Mucosa of descending colon (tissue), 3 donors: ENCODE data around the gene PAIP2B. TPM values are rescaled to one million over a fixed set of nuclear protein-coding genes. Genes with fewer than 3 reads are reported as not detected.

Experiments
- ATAC-seq: fragments of 200-7000 bp; cut with Tn5 transposase; one replicate; pipeline ENCODE4 v1.9.1; 2020; ENCODE audit warnings: mild to moderate bottlenecking, moderate library complexity
- DNase-seq, 3 donors: peaks; one replicate each; pipeline ENCODE4 v3.0.0-alpha.2; 2020
- H3K36me3 ChIP-seq: fragments of 200-600 bp; one replicate; pipeline ENCODE4 v1.8.0; 2021; ENCODE audit warnings: low read depth, mild to moderate bottlenecking
- H3K4me1 ChIP-seq: fragments of 200-600 bp; one replicate; pipeline ENCODE4 v1.8.0; 2021; ENCODE audit warnings: low read depth, mild to moderate bottlenecking
- H3K4me3 ChIP-seq: fragments of 200-600 bp; one replicate; pipeline ENCODE4 v1.8.0; 2021; ENCODE audit warnings: mild to moderate bottlenecking
- H3K9me3 ChIP-seq: fragments of 200-600 bp; one replicate; pipeline ENCODE4 v1.8.0; 2021; ENCODE audit warnings: mild to moderate bottlenecking
- intact Hi-C, 2 donors: fragments of 100-400 bp; cut with DNase I in 1 of 2; cut with micrococcal nuclease in 1 of 2; formaldehyde crosslinking; loops; one replicate each; pipeline versions ENCODE4 v1.11.0 to v1.11.1; 2022; cut with DNase I, micrococcal nuclease
- total RNA-seq, 3 donors: library from RNA; stranded (reverse); fragmentation: NEBNext Ultra II Directional in 2 of 3; extraction: Animal tissue kit (Norgen Biotek cat#: 25700) in 2 of 3; gene quantifications; one replicate each; pipeline versions ENCODE4 v1.2.1 to v1.2.4, GENCODE V29; 2021 to 2023
- TF ChIP-seq, protein P1 (sequence below): fragments of 200-600 bp; IDR thresholded peaks from one replicate; pipeline ENCODE4 v1.8.0; 2022; ENCODE audit warnings: antibody characterized with exemption, mild to moderate bottlenecking
- donor health status: DM: no; HTN: no; CAD: no; lungs with moderate emphysema.
- donor health status: DM: no; HTN: no; CAD: no.
- donor health status: DM: no; HTN: yes; CAD: no.

PAIP2B gene
- total RNA-seq, 3 donors from 2014 or later = 5.6 to 14.6 (median 6.5) TPM

DNA sequence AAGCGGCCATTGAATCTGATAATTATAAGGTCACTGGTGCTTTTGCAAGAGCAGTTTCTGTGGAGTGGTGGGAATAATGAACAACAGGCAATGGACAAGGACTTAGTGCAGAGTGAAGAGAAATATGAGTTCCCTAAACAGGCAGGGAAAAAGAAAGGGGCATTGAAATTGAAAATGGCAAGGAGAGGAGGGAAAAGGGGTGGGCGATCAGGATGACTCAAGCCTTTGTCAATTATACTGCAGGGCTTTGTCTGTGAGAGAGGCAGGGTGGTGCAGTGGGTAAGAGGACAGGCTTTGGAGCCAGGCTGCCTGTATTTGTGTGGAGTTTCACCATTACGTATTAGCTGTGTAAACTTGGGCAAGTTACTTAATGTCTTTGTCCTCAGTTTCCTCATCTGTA is 29.5 kb upstream of the PAIP2B start:
- no peaks in the 10 kb centered on the region for H3K9me3 ChIP-seq
- DNase-seq (no peak), ATAC-seq (no peak)
- H3K4me1 ChIP-seq = no peaks in the 10 kb centered on the region
- H3K36me3 ChIP-seq = no peaks in the 10 kb centered on the region
- intact Hi-C loops = no loop called here
- TF ChIP-seq, protein P1, sequence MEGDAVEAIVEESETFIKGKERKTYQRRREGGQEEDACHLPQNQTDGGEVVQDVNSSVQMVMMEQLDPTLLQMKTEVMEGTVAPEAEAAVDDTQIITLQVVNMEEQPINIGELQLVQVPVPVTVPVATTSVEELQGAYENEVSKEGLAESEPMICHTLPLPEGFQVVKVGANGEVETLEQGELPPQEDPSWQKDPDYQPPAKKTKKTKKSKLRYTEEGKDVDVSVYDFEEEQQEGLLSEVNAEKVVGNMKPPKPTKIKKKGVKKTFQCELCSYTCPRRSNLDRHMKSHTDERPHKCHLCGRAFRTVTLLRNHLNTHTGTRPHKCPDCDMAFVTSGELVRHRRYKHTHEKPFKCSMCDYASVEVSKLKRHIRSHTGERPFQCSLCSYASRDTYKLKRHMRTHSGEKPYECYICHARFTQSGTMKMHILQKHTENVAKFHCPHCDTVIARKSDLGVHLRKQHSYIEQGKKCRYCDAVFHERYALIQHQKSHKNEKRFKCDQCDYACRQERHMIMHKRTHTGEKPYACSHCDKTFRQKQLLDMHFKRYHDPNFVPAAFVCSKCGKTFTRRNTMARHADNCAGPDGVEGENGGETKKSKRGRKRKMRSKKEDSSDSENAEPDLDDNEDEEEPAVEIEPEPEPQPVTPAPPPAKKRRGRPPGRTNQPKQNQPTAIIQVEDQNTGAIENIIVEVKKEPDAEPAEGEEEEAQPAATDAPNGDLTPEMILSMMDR = no peak
- no peak overlapping the region for H3K4me3 ChIP-seq

GRCh38 chr2:71254776-71255175 is 27.9 kb upstream of the PAIP2B start:
- TF ChIP-seq, protein P1 = no peak
- intact Hi-C loops = no loop called here
- no peaks in the 10 kb centered on the region for H3K36me3 ChIP-seq
- H3K9me3 ChIP-seq = no peaks in the 10 kb centered on the region
- ATAC-seq = no peak
- DNase-seq = no peak
- H3K4me3 ChIP-seq = no peak overlapping the region
- no peaks in the 10 kb centered on the region for H3K4me1 ChIP-seq

GRCh38 chr2:71254078-71254477 is 27.2 kb upstream of the PAIP2B start:
- TF ChIP-seq, protein P1 = no peak
- Histone ChIP-seq H3K4me1 (no peaks in the 10 kb centered on the region), H3K36me3 (no peaks in the 10 kb centered on the region), H3K4me3 (no peak overlapping the region), H3K9me3 (no peaks in the 10 kb centered on the region)
- DNase-seq (no peak), ATAC-seq (no peak)
- intact Hi-C loops = no loop called here

- no peaks in the 10 kb centered on the region for H3K4me1 ChIP-seq
- H3K9me3 ChIP-seq = no peaks in the 10 kb centered on the region
- DNase-seq (no peak), ATAC-seq (no peak)
- no peaks in the 10 kb centered on the region for H3K36me3 ChIP-seq
- H3K4me3 ChIP-seq = no peak overlapping the region
- intact Hi-C loops = no loop called here
- TF ChIP-seq, protein P1 = no peak
Observed at GRCh38 chr2:71253476-71253875, 26.6 kb upstream of the PAIP2B start.

DNA sequence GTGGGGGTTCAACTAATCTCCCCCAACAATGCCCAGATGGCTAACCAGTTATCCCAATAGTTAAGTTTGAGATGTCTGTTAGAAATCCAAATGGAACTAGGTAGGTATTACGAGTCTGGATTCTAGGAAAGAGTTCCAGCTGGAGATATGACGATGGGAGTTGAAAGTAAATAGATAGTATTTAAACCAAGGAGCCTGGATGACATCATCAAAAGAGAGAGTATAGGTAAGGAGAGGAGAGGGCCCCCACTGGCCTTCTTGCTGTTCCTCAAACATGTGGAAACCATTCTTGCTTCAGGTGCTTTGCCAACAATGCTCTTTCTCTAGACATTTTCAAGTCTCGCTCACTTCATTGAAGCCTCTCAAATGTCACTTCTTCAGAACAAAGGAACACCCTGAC is 26.0 kb upstream of the PAIP2B start:
- intact Hi-C loops = no loop called here
- ATAC-seq = no peak
- no peak for DNase-seq
- Histone ChIP-seq H3K9me3 (no peaks in the 10 kb centered on the region), H3K4me1 (no peaks in the 10 kb centered on the region), H3K36me3 (no peaks in the 10 kb centered on the region), H3K4me3 (no peak overlapping the region)
- TF ChIP-seq, protein P1 = no peak

DNA sequence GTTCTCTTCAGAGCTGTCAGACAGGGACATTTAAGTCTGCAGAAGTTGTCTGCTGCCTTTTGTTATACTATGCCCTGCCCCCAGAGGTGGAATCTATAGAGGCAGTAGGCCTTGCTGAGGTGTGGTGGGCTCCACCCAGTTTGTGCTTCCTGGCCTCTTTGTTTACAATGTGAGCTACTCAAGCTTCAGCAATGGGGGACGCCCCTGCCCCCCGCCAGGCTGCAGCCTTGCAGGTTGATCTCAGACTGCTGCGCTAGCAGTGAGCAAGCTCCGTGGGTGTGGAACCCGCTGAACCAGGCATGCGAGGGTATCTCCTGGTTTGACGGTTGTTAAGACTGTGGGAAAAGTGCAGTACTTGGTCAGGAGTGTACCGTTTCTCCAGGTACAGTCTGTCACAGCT is 24.0 kb upstream of the PAIP2B start:
- no peak for ATAC-seq
- intact Hi-C loops = no loop called here

More for the DNA sequence above, 24.0 kb upstream of the PAIP2B start:
- DNase-seq = no peak
- TF ChIP-seq, protein P1 = no peak
- no peaks in the 10 kb centered on the region for H3K36me3 ChIP-seq
- H3K4me1 ChIP-seq = no peaks in the 10 kb centered on the region
- no peak overlapping the region for H3K4me3 ChIP-seq
- no peaks in the 10 kb centered on the region for H3K9me3 ChIP-seq
